CD4-positive, alpha-beta T cell treated with Interleukin-6 for 4 hours (primary cell): ENCODE results near the gene SNX4.

Experiments
- DNase-seq: peaks from one replicate; pipeline ENCODE4 v3.0.0-alpha.2; 2020; ENCODE audit warnings: mixed read lengths

Gene SNX4

DNA sequence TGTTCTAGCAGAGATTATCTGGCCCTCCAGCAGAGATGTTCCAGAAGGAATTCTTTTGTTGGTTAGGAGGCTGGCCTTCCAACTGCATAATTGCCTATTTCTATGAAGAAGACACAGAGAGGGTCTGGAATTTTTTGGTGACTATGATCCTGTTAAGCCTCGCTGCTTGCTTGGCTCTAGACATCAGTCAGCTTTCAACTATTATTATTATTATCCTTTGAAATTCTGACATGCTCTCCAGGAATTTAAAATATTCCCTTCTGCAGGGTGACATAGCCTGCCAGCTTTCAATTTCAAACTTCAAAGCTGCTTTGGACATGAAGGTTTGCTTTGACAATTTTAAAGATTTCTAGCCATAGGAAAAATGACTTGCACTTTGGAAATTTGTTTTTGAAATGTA is 118.6 kb downstream of the SNX4 start:
- DNase-seq, result no peak

DNA sequence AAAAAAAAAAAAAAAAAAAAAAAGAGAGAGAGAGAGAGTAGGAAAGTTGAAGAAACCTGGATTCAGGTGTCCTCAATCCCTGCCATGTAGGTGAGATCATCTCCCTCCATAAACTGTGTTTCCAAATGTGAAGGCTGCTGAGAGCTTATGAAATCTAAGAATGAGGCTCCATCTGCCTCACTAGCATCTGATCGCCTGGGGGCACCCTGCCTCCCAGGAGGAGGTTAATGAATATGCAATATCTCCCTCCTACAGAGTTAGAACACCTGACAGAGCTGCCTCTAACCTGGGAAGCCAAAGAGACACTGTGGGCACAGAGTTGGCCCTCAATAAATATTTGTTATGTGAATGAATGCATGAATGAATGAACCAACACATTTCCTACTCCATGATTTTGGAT is 121.0 kb downstream of the SNX4 start:
- DNase-seq, result no peak
